DMS 273 treated with DMSO at 0.1 percent for 48 hours (cell line): ENCODE measurements around the gene SERPINI2.
"Not testable (repeated sequence)": the region's sequence is repeated elsewhere in the genome, so short reads cannot be mapped to it uniquely, and the experiment has no call there.

ENCODE experiments used
- DNase-seq: peaks from one replicate; lab custom pipeline; 2025; lab: John Stamatoyannopoulos, UW

The SERPINI2 gene

GRCh38 chr3:167450195-167450594 is 23.6 kb downstream of the SERPINI2 start:
- no peak for DNase-seq

- no peak for DNase-seq
Measured at GRCh38 chr3:167445491-167445890, 28.4 kb downstream of the SERPINI2 start.

GRCh38 chr3:167441256-167441655 is 32.6 kb downstream of the SERPINI2 start:
- no peak for DNase-seq

DNA sequence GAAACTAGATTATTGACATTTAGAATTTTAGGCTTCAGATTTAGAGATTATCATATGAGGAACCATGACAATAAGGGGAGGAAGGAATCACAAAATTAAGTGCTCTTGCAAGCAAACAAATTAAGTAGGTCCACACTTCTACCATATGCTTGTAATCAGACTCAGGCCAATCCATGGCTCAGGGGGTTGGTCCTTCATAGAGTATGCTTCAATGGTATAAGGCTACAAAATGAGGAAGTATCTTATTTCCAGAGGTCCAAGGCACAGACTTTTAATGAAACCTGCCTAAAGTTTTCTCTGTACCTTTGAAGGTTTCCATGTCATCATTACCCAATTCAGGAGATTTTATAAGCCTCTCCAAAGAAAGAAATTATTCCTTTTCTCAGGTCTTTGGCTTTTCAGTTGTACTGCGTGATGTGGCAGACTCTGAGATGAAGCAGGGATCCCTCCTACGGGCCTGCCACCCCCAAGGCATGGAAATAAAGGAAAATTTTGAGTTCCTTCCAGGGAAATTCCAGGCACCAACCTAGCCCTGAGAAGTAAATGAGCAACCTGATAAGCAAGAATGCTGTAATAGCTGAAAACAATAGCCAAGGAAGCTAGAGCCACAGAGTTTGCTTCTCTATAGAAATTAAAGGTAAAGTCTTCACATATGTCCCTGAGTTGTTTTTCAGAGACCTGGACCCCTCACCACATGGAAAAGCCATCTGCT is 36.3 kb downstream of the SERPINI2 start:
- DNase-seq = no peak

- not testable (repeated sequence) for DNase-seq
Measured at GRCh38 chr3:167426962-167427361, 46.9 kb downstream of the SERPINI2 start.

GRCh38 chr3:167422396-167422795 is 51.4 kb downstream of the SERPINI2 start:
- DNase-seq = not testable (repeated sequence)

DNA sequence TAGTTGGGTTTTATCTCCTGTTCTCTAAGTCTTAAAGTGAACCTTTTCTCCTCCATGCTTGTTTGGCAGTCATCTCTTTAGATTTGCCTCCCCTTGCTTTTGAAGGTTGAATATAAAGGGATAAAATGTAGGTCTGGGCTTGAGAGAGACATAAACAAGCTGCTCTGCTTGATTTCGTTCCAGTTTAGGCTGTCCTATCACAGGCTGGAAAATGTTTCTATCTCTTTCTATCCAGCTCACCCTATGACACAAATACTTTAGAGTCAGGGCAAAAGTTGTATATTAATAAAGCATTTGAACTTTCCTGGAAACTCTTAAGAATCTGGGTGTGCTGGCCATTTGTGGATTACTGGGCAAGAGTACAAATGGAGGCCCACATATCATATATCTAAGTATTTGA is 64.2 kb downstream of the SERPINI2 start:
- no peak for DNase-seq

- DNase-seq = peak; percentile 26
Measured at GRCh38 chr3:167406876-167407492, 66.9 kb downstream of the SERPINI2 start.

DNA sequence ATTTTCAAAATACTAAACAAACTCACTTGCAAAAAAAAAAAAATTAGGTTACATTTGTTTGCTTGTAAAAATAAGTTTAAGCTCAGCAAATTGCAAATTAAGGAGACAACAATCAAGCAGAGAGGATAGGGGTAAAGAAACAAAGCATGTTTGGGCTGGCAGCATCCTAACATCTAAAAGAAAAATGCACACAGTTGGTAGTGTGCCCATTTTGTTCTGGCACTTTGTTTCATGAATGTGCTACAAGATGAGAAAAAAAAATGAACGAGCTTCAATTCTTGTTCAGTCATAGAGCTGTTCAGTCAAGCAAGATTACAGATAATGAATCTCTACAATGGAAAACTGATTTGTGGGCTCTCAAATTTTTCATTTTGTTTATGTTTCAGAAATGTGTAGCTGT is 76.0 kb downstream of the SERPINI2 start:
- no peak for DNase-seq

DNA sequence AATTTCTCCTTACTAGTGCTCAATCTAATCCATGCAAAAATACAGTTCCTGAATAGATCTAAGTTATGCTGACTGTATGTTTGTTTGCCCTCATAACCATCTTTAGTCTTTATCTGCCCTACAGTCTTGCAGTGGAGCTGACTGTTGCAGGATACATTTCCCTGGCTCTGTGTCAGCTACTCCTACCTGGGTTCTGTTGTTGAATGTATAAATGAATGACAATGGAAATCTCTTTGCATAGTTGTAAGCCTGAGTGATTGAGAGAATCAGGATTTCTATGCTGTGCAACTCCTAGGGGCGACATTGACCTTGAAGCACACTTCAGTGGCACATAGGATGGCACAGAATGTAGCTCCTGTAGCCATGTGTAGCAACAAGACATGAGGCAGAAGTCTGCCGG is 77.8 kb downstream of the SERPINI2 start:
- no peak for DNase-seq

DNA sequence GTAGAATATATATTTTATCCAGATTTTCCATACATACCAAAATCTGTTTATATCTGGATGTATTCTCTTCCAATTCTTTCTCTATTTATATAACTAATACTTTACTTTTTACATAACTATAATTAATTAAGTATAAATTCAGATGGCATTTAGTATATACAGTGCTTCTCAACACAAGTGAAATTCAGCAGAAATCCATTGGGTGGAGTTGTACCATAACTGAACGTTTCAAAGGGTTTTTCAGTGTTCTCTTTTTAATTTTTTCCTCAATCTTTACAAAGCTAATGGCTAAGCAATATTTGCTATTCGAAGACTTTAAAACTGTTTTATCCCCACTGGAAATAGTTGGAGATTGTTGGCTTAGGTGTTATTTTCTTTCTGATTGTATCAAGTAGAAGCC is 79.8 kb downstream of the SERPINI2 start:
- DNase-seq = no peak
